CD4-positive, CD25-positive, alpha-beta regulatory T cell (primary cell): Measurements from ENCODE around the gene ASIC4. TPM values are rescaled to one million over a fixed set of nuclear protein-coding genes. Genes with fewer than 3 reads are reported as not detected.

Experiments used
- ATAC-seq, 2 donors: fragments of 150-1000 bp; cut with Tn5 transposase; one replicate each; pipeline ENCODE4 v1.10.0; 2021; ENCODE audit warnings: low read depth in 2 of 2, moderate number of reproducible peaks in 2 of 2, moderate library complexity in 1 of 2
- DNase-seq, 3 donors: peaks; one replicate each; pipeline versions ENCODE4 v3.0.0 to v3.0.0-alpha.2; 2012 to 2022; ENCODE audit warnings: mixed read lengths in 1 of 3
- H3K27ac ChIP-seq: one replicate; pipeline ENCODE4 v1.7.0; 2013; ENCODE audit warnings: mild to moderate bottlenecking, low read length; ENCODE audit not compliant: insufficient read depth, poor library complexity, severe bottlenecking
- H3K27me3 ChIP-seq: one replicate; pipeline ENCODE4 v1.7.0; 2013; ENCODE audit warnings: low read length; ENCODE audit not compliant: control insufficient read depth, insufficient read depth
- H3K36me3 ChIP-seq: one replicate; pipeline ENCODE4 v1.7.0; 2013; ENCODE audit warnings: mild to moderate bottlenecking, low read length, moderate library complexity; ENCODE audit not compliant: control insufficient read depth, insufficient read depth
- H3K4me1 ChIP-seq: 2 replicates; pipeline ENCODE4 v1.7.0; 2013; ENCODE audit warnings: mild to moderate bottlenecking, low read length; ENCODE audit not compliant: insufficient read depth, control insufficient read depth, poor library complexity, severe bottlenecking
- H3K4me3 ChIP-seq: one replicate; pipeline ENCODE4 v1.7.0; 2013; ENCODE audit warnings: low read depth, mild to moderate bottlenecking, low read length, moderate library complexity
- H3K9me3 ChIP-seq, 2 experiments: 1 replicate in 1 of 2; 2 replicates in 1 of 2; pipeline ENCODE4 v1.7.0; 2013; ENCODE audit warnings: low read length in 2 of 2, mild to moderate bottlenecking in 1 of 2, moderate library complexity in 1 of 2; ENCODE audit not compliant: control insufficient read depth in 2 of 2
- H3K27ac Mint-ChIP-seq, 3 donors: one replicate each; pipeline ENCODE4 v1.8.0; 2020 to 2022; ENCODE audit warnings: mild to moderate bottlenecking in 3 of 3, mixed read lengths in 3 of 3, moderate library complexity in 2 of 3
- H3K27me3 Mint-ChIP-seq: one replicate; pipeline ENCODE4 v1.8.0; 2022; ENCODE audit warnings: mild to moderate bottlenecking, mixed read lengths
- H3K36me3 Mint-ChIP-seq: one replicate; pipeline ENCODE4 v1.8.0; 2020; ENCODE audit warnings: mixed read lengths
- H3K4me1 Mint-ChIP-seq, 4 donors: one replicate each; pipeline ENCODE4 v1.8.0; 2020 to 2022; ENCODE audit warnings: mixed read lengths in 4 of 4, mild to moderate bottlenecking in 1 of 4
- H3K4me3 Mint-ChIP-seq, 4 donors: one replicate each; pipeline ENCODE4 v1.8.0; 2020 to 2022; ENCODE audit warnings: mild to moderate bottlenecking in 4 of 4, mixed read lengths in 4 of 4, moderate library complexity in 3 of 4
- H3K9me3 Mint-ChIP-seq, 7 donors: one replicate each; pipeline ENCODE4 v1.8.0; 2020 to 2022; ENCODE audit warnings: mixed read lengths in 7 of 7, mild to moderate bottlenecking in 3 of 7, moderate library complexity in 2 of 7
- polyA plus RNA-seq, 4 donors: library from polyadenylated mRNA; unstranded; fragments of 300-500 nt; fragmentation: Illumina TruSeq; gene quantifications; one replicate each; pipeline ENCODE4 v1.2.3, GENCODE V29; 2021
- total RNA-seq: library from RNA; stranded (reverse); gene quantifications from one replicate; pipeline ENCODE4 v1.2.3, GENCODE V29; 2022

The ASIC4 gene
- total and polyA plus RNA-seq, 5 donors from 2014 or later: 0.12 TPM; not detected in 4

GRCh38 chr2:219522111-219523030 is 8.1 kb downstream of the ASIC4 start:
- Histone ChIP-seq H3K4me1 (peaks cover 5% of the 10 kb centered on the region), H3K4me3 (no peak overlapping the region), H3K27ac (no peak overlapping the region), H3K27me3 (peaks cover 23% of the 10 kb centered on the region), H3K36me3 (no peaks in the 10 kb centered on the region), H3K9me3 (no peaks in the 10 kb centered on the region)
- peaks cover 73% of the 10 kb centered on the region for H3K27me3 Mint-ChIP-seq
- peaks cover 0 to 17% (median 4%) of the 10 kb centered on the region in 4 donors for H3K4me1 Mint-ChIP-seq
- no peak overlapping the region for H3K27ac Mint-ChIP-seq
- H3K36me3 Mint-ChIP-seq: no peaks in the 10 kb centered on the region
- H3K4me3 Mint-ChIP-seq: peak overlapping the region in 1 of 4 donors; percentile 30
- ATAC-seq (no peak), DNase-seq (no peak)
- H3K9me3 Mint-ChIP-seq: peaks cover 0 to 2% (median 0%) of the 10 kb centered on the region in 7 donors

DNA sequence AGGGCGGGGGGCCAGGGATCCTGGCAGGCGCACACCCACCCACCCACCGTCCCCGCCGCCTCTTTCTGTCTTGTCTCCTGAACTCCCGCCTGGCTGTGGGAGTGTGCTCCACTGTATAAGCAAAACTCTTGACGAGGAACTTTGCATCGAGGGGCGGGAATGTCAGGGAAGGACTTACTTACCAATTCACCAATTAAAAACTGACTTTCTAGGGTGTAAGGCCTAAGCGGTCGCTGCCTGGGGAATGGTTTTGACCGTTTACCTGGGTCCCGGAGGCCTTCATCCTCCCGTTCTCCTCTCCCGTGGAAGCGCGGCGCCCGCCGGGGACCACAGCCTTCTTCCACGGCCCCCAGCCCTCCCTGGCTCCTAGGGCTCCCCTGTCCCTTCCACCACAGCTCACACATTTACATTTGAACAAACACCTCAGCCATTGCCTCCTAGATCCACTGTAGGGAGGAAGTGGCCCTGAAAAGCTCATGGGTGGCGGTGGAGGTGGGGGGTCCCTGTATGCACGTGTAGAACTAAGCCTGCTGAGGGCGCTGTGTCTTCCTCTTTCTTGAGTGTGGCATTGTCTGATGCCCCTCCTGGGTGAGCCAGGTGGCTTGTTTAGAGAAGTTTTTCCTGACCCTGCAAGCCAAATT is 8.9 kb downstream of the ASIC4 start:
- peaks cover 28% of the 10 kb centered on the region for H3K27me3 ChIP-seq
- Mint-ChIP-seq H3K27ac (no peak overlapping the region), H3K4me3 (peak overlapping the region in 1 of 4 donors; percentile 20), H3K27me3 (peaks cover 73% of the 10 kb centered on the region), H3K36me3 (no peaks in the 10 kb centered on the region), H3K9me3 (peaks cover 0 to 2% (median 0%) of the 10 kb centered on the region in 7 donors), H3K4me1 (peaks cover 0 to 17% (median 4%) of the 10 kb centered on the region in 4 donors)
- H3K4me3 ChIP-seq: no peak overlapping the region
- no peaks in the 10 kb centered on the region for H3K9me3 ChIP-seq
- no peak overlapping the region for H3K27ac ChIP-seq
- DNase-seq (no peak), ATAC-seq (no peak)
- no peaks in the 10 kb centered on the region for H3K36me3 ChIP-seq
- H3K4me1 ChIP-seq: peaks cover 5% of the 10 kb centered on the region

DNA sequence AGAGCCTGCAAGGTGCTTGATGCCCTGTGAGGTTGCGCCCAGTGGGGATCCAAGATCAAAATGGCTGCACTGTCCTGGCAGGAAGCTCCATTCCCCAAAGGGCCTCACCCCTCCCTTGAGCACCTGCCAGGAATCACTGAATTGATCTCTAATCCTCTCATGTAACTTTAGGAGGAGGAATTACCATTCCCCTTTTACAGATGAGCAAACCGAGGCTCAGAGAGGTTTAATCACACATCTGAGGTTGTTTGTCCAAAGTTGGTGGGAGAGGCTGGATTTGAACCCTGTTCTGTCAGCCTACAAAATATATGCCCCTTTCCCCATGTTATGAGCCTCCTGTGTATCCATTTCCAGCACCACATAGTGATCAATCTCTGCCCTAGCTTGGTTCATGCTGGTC is 10.5 kb downstream of the ASIC4 start:
- DNase-seq (no peak), ATAC-seq (no peak)
- Mint-ChIP-seq H3K27ac (no peak overlapping the region), H3K9me3 (peaks cover 0 to 2% (median 0%) of the 10 kb centered on the region in 7 donors), H3K36me3 (no peaks in the 10 kb centered on the region), H3K4me3 (no peak overlapping the region), H3K4me1 (peaks cover 0 to 17% (median 4%) of the 10 kb centered on the region in 4 donors), H3K27me3 (peaks cover 80% of the 10 kb centered on the region)
- H3K36me3 ChIP-seq: no peaks in the 10 kb centered on the region
- H3K9me3 ChIP-seq: no peaks in the 10 kb centered on the region
- H3K27me3 ChIP-seq: peaks cover 33% of the 10 kb centered on the region
- H3K4me3 ChIP-seq: no peak overlapping the region
- H3K4me1 ChIP-seq: peaks cover 5% of the 10 kb centered on the region
- no peak overlapping the region for H3K27ac ChIP-seq

DNA sequence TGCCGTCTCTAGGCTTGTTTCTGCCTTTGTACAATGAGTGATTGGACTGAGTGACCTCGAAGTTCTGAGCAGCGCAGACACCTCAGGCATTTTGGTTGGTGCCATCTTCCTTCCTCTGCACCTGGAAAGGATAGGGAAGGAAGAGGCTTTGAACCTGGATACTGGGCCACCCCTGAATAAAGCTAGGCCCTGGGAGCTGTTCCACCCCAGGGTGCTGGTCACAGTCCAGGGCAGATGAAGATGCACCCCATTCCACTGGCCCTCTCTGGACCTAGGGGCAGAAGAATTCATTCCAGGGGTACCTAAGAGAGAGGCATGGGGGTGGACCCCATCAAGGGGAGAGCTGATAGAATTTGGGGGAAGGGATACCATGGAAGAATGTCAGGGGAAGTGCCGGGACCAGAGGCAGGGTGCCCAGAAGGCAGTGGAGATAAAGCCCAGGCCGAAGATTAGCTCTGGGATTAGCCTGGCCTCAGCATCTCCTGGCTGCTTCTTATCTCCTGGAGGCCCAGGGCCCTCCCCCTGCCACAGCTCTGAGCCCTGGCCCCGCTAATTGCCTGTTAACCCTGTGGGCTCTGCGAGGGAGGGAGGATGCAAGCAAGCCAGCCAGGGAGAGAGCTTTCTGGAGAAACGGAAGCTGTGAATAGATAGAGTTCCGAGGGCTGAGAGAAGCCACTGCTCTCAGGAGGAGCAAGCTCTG is 11.4 kb downstream of the ASIC4 start:
- H3K4me3 Mint-ChIP-seq: no peak overlapping the region
- DNase-seq: no peak
- H3K27me3 ChIP-seq: peaks cover 33% of the 10 kb centered on the region
- peaks cover 0 to 22% (median 4%) of the 10 kb centered on the region in 4 donors for H3K4me1 Mint-ChIP-seq
- H3K9me3 ChIP-seq: no peaks in the 10 kb centered on the region
- H3K9me3 Mint-ChIP-seq: peaks cover 0 to 2% (median 0%) of the 10 kb centered on the region in 7 donors
- H3K36me3 ChIP-seq: no peaks in the 10 kb centered on the region
- ATAC-seq: no peak
- no peak overlapping the region for H3K27ac Mint-ChIP-seq
- no peaks in the 10 kb centered on the region for H3K36me3 Mint-ChIP-seq
- peaks cover 81% of the 10 kb centered on the region for H3K27me3 Mint-ChIP-seq
- no peak overlapping the region for H3K4me3 ChIP-seq
- H3K27ac ChIP-seq: no peak overlapping the region
- peaks cover 5% of the 10 kb centered on the region for H3K4me1 ChIP-seq

DNA sequence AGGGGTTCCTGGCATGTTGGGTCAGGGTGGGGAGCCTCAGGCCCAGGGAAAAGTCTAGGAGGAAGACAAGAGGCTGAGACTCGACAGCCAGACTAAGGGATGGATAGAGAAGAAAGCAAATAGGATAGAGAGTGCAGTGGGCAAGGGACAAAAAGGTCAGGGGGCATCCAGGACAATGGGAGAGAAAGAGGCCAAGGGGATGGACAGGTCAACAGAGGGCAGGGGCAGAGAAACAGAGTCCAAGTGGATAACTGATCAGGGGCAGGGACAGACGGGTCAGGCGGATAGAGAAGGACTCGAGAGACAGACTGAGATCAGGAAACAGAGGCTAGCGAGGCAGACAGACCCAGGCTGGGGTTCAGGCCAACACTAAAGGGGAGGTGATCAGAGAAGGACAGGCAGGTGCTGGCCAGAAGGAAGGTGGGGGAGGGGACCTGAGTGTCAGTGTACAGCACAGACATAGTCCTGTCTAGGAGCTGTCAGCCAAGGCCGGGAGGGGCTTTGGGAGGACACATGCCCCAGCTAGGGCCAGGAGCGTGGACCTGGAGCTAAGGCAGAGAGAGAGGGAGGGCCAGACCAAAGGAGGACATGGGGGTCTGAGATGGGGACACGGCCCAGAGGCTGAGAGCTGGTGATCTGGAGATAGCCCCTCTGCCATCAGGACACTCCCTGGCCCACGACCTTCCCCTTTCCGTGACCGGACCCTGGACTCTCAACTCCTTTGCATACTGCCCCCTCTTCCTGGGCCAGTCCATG is 12.2 kb downstream of the ASIC4 start:
- Histone ChIP-seq H3K27me3 (peaks cover 33% of the 10 kb centered on the region), H3K4me3 (no peak overlapping the region), H3K36me3 (no peaks in the 10 kb centered on the region), H3K27ac (no peak overlapping the region), H3K9me3 (no peaks in the 10 kb centered on the region), H3K4me1 (peaks cover 5% of the 10 kb centered on the region)
- Mint-ChIP-seq H3K4me3 (no peak overlapping the region), H3K27ac (no peak overlapping the region), H3K9me3 (peaks cover 0 to 2% (median 0%) of the 10 kb centered on the region in 7 donors), H3K27me3 (peaks cover 81% of the 10 kb centered on the region), H3K36me3 (no peaks in the 10 kb centered on the region), H3K4me1 (peaks cover 0 to 17% (median 4%) of the 10 kb centered on the region in 4 donors)
- DNase-seq (no peak), ATAC-seq (no peak)

DNA sequence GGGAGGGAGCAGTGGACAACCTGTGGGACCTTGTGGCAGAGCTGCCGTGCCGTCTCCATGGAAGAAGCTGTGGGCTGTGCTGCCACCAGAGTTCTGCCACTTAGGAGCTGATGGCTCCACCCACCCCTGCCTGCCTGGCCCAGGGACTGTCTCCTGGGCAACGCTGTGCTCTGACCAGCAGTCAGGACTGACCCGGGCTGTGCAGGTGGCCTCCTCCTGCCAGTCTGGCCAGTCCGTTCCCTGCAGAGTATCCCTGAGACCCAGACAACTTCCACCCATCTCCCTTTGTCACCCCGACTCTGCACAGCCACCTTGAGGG is 12.8 kb downstream of the ASIC4 start:
- Mint-ChIP-seq H3K36me3 (no peaks in the 10 kb centered on the region), H3K9me3 (peaks cover 0 to 2% (median 0%) of the 10 kb centered on the region in 7 donors), H3K27me3 (peaks cover 81% of the 10 kb centered on the region), H3K4me3 (no peak overlapping the region), H3K27ac (no peak overlapping the region), H3K4me1 (peaks cover 0 to 12% (median 2%) of the 10 kb centered on the region in 4 donors)
- peaks cover 5% of the 10 kb centered on the region for H3K4me1 ChIP-seq
- no peak for ATAC-seq
- peaks cover 31% of the 10 kb centered on the region for H3K27me3 ChIP-seq
- no peak overlapping the region for H3K27ac ChIP-seq
- H3K4me3 ChIP-seq: no peak overlapping the region
- H3K36me3 ChIP-seq: no peaks in the 10 kb centered on the region
- H3K9me3 ChIP-seq: no peaks in the 10 kb centered on the region
- no peak for DNase-seq

GRCh38 chr2:219527472-219527871 is 13.2 kb downstream of the ASIC4 start:
- Histone ChIP-seq H3K4me3 (no peak overlapping the region), H3K27me3 (peaks cover 31% of the 10 kb centered on the region)

More at GRCh38 chr2:219527472-219527871, 13.2 kb downstream of the ASIC4 start:
- Mint-ChIP-seq H3K4me3 (no peak overlapping the region), H3K36me3 (no peaks in the 10 kb centered on the region), H3K27me3 (peaks cover 79% of the 10 kb centered on the region), H3K4me1 (peaks cover 0 to 11% (median 1%) of the 10 kb centered on the region in 4 donors), H3K9me3 (peaks cover 0 to 2% (median 0%) of the 10 kb centered on the region in 7 donors), H3K27ac (no peak overlapping the region)
- ATAC-seq: no peak
- peaks cover 5% of the 10 kb centered on the region for H3K4me1 ChIP-seq
- H3K9me3 ChIP-seq: no peaks in the 10 kb centered on the region
- no peak overlapping the region for H3K27ac ChIP-seq
- DNase-seq: no peak
- H3K36me3 ChIP-seq: no peaks in the 10 kb centered on the region
